A673 (cell line): Measurements from ENCODE around the gene PPP4R2.

Experiments
- CTCF ChIP-seq: fragments of 300-800, 200-600 bp; sonication (generic); conservative IDR thresholded peaks from 2 replicates; pipeline ENCODE4 v1.5.1; 2017; ENCODE audit warnings: low read depth, mild to moderate bottlenecking, antibody characterized with exemption, low read length, moderate library complexity, mixed read lengths
- EZH2 ChIP-seq: fragments of 200-600 bp; sonication (generic); IDR thresholded peaks from 2 replicates; pipeline ENCODE4 v1.6.1; 2017; ENCODE audit warnings: borderline replicate concordance, low read depth, mild to moderate bottlenecking, mixed read lengths, antibody characterized with exemption, low read length; ENCODE audit not compliant: poor library complexity, severe bottlenecking

- TF ChIP-seq CTCF (no peak), EZH2 (no peak)
These were observed 13.8 kb upstream of the PPP4R2 start for GRCh38 chr3:72982609-72983366.
